ENCODE data around the gene GPR143.

DNA sequence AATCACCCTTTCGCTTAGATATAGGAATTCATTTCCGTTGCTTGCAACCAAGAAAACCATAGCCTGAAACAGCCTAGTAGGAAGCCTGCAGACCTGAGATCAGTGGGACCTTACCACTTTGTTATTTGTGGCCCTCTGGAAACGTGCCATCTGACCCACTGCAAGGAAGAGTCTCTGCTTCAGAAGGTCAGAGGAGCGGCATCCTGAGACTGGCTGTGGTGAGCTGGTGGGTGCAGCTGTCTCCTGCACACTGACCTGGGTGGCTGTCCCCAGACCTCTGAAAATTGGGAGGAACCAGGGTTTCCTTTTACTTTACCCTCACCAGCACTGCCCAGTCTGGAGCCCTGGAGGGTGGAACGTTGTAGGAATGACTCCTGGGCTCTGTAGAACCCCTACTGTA, 38.8 kb upstream of the GPR143 start:
- TF ChIP-seq ARNTL (CRISPR knock-in tag; IDR thresholded peaks at IDR 0.05; ENCODE audit: borderline replicate concordance, low read depth): no peak
- TF ChIP-seq, protein P1, sequence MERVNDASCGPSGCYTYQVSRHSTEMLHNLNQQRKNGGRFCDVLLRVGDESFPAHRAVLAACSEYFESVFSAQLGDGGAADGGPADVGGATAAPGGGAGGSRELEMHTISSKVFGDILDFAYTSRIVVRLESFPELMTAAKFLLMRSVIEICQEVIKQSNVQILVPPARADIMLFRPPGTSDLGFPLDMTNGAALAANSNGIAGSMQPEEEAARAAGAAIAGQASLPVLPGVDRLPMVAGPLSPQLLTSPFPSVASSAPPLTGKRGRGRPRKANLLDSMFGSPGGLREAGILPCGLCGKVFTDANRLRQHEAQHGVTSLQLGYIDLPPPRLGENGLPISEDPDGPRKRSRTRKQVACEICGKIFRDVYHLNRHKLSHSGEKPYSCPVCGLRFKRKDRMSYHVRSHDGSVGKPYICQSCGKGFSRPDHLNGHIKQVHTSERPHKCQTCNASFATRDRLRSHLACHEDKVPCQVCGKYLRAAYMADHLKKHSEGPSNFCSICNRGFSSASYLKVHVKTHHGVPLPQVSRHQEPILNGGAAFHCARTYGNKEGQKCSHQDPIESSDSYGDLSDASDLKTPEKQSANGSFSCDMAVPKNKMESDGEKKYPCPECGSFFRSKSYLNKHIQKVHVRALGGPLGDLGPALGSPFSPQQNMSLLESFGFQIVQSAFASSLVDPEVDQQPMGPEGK (CRISPR knock-in tag; IDR thresholded peaks at IDR 0.05; ENCODE audit: borderline replicate concordance): no peak
- TF ChIP-seq ISL1 (CRISPR knock-in tag; IDR thresholded peaks at IDR 0.05): no peak
- no peak for TF ChIP-seq GLIS3 (CRISPR knock-in tag; IDR thresholded peaks at IDR 0.05)
- TF ChIP-seq RARB (CRISPR knock-in tag; IDR thresholded peaks at IDR 0.05): no peak
- TF ChIP-seq, protein P2, sequence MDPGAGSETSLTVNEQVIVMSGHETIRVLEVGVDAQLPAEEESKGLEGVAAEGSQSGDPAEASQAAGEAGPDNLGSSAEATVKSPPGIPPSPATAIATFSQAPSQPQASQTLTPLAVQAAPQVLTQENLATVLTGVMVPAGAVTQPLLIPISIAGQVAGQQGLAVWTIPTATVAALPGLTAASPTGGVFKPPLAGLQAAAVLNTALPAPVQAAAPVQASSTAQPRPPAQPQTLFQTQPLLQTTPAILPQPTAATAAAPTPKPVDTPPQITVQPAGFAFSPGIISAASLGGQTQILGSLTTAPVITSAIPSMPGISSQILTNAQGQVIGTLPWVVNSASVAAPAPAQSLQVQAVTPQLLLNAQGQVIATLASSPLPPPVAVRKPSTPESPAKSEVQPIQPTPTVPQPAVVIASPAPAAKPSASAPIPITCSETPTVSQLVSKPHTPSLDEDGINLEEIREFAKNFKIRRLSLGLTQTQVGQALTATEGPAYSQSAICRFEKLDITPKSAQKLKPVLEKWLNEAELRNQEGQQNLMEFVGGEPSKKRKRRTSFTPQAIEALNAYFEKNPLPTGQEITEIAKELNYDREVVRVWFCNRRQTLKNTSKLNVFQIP (CRISPR knock-in tag; IDR thresholded peaks at IDR 0.05; ENCODE audit: borderline replicate concordance, low read depth): no peak
- TF ChIP-seq TCF4 (CRISPR knock-in tag; IDR thresholded peaks at IDR 0.05; ENCODE audit: borderline replicate concordance): no peak
- TF ChIP-seq ZFP30 (CRISPR knock-in tag; IDR thresholded peaks at IDR 0.05): no peak
- no peak for TF ChIP-seq ZNF565 (CRISPR knock-in tag; conservative IDR thresholded peaks at IDR 0.05; ENCODE audit: low read depth)
- TF ChIP-seq, protein P3, sequence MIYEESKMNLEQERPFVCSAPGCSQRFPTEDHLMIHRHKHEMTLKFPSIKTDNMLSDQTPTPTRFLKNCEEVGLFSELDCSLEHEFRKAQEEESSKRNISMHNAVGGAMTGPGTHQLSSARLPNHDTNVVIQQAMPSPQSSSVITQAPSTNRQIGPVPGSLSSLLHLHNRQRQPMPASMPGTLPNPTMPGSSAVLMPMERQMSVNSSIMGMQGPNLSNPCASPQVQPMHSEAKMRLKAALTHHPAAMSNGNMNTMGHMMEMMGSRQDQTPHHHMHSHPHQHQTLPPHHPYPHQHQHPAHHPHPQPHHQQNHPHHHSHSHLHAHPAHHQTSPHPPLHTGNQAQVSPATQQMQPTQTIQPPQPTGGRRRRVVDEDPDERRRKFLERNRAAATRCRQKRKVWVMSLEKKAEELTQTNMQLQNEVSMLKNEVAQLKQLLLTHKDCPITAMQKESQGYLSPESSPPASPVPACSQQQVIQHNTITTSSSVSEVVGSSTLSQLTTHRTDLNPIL (CRISPR knock-in tag; IDR thresholded peaks at IDR 0.05; ENCODE audit: low read depth): no peak
- TF ChIP-seq ZNF70 (CRISPR knock-in tag; IDR thresholded peaks at IDR 0.05): no peak
- TF ChIP-seq ZFP3 (CRISPR knock-in tag; IDR thresholded peaks at IDR 0.05): no peak
- TF ChIP-seq CSDC2 (CRISPR knock-in tag; IDR thresholded peaks at IDR 0.05): no peak
